GM18858 (cell line): ENCODE measurements around the gene C9orf50.
"Not testable (repeated sequence)": the region's sequence is repeated elsewhere in the genome, so short reads cannot be mapped to it uniquely, and the experiment has no call there.

Source experiments
- ATAC-seq: cut with Tn5 transposase; IDR thresholded peaks from one replicate; pipeline ENCODE4 v1.9.1; 2021; ENCODE audit not compliant: unreplicated experiment

Gene C9orf50

DNA sequence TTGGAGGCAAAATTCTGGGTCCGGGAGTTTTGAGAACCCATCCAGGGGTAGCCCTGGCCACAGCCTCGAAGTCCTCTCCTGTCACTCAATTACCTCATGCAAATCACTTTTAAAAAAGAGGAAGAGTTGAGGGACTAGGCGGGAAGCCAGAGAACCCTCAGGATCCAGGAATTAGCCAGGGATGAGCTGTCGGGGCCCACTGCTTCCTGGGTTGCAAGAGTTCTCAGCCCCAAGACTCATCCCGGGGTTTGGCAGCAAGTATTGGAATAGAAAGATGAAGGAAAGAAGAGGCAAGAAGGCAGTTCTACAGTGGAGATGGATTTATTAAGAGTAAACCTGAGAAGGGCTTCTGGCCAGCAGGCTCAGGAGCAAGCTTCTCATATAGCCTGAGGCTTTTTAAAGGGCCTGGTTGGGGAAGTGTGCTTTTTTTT, 25.6 kb downstream of the C9orf50 start:
- no peak for ATAC-seq

DNA sequence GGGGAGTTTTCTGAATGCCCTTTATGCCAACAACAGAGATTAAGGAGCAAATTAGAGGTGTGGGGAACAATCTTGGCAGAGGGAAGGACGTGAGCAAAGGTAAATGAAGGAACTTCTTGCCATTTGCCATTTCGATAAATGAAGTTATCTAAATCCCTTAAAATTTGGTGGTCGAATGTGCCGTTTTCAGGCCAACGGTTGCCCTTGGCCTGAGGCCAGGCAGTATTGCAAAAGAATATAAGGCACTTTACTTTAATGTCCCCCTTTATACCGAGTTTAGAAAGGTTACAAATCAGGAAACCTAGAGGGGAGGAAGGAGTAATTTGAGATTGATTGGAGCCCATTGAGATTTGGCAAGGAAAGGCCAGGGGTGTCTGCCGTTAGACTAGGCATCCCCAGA, 26.3 kb downstream of the C9orf50 start:
- no peak for ATAC-seq

DNA sequence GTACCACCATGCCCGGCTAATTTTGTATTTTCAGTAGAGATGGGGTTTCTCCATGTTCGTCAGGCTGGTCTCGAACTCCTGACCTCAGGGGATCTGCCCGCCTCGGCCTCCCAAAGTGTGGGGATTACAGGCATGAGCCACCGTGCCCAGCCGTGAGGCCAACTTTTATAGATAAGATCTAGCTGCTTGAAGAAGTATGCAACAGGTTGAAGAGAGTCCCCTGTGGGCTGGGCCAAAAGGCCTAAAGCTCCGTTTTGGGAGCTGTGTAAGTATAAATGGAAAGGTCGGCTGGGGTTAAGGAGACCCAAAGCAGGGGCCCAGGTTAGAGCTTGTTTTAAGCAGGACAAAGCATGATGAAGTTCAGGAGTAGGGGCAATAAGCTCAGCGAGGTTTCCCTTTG, 28.1 kb downstream of the C9orf50 start:
- not testable (repeated sequence) for ATAC-seq

DNA sequence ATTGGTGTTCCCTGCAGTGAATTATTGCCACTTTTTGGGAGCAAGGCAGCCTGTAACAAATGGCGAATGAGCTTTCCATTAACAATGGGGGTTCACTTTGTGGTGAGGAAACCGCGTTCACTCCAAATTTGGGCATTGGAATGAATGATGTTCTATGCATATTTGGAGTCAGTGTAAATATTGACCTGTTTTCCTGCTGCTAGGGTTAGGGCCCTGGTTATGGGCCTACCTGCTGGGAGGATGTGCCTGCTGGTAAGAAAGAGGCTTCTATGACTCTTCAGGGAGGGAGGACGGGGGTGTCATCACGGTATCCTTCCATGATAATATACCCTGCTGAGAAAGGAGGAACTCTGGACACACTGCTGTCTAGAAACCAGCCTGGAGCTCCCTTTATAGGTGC, 29.0 kb downstream of the C9orf50 start:
- ATAC-seq = no peak

DNA sequence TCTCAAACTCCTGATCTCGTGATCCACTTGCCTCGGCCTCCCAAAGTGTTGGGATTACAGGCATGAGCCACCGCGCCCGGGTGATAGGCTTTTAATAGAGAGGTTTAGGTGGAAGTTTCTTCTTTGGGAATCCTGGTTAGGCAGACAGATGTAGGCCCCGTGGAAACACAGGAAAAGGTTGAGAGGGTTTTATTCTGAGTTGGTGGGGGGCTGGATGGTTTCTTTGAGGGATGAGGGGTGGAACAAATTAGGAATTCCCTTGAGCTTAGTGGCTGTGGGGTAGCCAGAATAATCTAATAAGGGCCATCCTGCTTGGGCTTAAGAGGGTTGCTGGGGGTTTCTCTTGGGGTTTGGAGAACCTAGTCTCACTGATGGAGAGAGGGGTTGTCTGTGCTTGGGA, 30.4 kb downstream of the C9orf50 start:
- ATAC-seq = no peak

DNA sequence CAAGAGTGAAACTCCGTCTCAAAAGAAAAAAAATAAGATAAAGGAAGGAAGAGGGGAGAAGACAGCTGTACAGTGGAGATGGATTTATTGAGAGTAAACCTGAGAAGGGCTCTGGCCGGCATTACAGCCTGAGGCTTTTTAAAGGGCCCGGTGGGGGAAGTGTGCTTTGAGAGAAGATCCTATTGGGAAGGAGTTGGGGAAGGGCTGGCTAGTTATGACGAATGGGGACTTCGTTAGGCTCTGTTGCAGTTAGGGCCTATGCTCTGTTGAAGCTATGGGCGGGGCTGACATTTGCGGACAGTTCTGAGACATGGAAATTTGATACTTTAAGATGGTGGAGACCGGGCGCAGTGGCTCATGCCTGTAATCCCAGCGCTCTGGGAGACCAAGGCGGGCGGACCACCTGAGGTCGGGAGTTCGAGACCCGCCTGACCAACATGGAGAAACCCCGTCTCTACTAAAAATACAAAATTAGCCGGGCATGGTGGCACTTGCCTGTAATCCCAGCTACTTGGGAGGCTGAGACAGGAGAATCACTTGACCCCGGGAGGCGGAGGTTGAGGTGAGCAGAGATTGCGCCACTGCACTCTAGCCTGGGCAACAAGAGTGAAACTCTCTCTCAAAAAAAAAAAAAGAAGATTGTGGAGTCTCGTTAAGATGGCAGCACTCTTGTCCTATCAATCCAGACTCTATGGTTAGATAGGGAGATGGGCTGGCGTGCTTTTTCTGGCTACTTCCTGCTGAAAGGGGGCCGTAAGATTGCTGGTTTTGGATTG, 33.2 kb downstream of the C9orf50 start:
- no peak for ATAC-seq

DNA sequence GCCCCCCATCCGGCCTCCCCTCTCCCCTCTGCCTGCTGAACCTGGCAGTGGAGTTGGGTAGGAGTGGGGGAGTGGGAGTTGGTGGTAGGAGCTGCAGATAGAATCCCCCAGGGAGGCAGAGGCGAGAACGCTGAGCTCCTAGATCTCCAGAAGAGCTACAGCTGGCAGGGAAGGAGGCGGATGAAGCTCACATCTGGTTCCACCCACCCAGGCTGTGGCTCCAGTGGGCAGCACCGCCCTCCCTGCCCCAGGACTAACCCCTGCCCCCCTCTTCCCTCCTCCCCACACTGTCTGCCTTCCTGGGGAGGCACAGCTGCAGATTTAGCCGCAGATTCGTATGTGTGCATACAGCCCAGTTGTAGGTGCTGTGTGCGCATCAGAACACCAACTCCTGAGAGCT, 34.2 kb downstream of the C9orf50 start:
- no peak for ATAC-seq

DNA sequence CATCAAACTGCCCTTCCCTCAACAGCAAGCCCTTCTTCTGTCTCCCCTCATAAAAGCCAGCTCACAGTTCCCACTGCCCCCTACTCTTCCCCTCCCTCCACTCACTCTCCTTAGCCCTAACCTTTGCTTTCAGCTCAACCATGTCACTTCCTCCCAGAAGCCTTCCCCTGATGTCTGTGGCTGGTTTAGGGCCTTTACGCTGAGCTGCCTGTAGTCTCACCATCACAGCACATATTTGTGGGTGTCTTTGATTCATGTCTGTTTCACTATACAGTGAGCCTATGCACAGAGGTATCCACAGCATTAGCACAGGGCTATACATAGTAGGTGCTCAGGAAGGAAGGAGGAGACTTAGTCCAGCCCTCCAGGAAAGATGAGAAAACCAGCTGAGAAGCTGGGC, 34.7 kb downstream of the C9orf50 start:
- ATAC-seq = no peak

DNA sequence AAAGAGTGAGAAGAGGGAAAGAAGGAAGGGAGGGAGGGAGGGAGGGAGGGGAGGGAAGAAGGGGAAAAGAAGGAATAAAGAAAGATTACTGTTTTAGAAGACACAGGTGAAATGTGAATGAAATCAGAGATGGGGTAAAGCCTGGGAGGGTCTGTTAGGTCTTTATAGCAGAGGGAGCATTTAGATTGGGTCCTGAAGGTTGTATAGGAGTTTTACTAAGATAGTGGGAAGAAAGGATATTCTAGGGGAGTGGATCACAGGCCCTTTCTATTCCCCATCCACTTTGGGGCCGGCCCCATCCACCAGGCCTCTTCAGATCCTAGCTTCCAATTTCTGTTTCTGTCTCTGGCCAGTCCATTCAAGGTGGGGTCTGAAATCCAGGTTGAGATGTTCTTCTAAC, 35.5 kb downstream of the C9orf50 start:
- ATAC-seq = no peak

DNA sequence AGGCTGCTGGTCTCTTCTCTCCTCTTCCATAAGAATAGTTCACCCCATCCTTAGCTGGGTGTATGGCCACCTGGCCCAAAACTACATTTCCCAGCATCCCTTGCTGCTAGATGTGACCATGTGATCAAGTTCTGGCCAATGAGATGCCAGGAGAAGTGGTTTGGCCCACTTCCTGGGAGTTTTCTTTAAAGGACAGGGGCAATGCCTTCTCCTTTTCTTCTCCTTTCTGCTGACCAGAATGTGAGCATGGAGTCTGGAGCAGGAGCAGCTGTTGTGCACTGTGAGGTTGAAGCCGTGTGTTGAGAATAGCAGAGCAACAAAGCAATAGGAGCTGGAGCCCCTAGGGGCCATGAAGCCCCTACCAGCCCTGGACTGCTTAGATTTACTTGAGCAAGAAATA, 36.8 kb downstream of the C9orf50 start:
- no peak for ATAC-seq

DNA sequence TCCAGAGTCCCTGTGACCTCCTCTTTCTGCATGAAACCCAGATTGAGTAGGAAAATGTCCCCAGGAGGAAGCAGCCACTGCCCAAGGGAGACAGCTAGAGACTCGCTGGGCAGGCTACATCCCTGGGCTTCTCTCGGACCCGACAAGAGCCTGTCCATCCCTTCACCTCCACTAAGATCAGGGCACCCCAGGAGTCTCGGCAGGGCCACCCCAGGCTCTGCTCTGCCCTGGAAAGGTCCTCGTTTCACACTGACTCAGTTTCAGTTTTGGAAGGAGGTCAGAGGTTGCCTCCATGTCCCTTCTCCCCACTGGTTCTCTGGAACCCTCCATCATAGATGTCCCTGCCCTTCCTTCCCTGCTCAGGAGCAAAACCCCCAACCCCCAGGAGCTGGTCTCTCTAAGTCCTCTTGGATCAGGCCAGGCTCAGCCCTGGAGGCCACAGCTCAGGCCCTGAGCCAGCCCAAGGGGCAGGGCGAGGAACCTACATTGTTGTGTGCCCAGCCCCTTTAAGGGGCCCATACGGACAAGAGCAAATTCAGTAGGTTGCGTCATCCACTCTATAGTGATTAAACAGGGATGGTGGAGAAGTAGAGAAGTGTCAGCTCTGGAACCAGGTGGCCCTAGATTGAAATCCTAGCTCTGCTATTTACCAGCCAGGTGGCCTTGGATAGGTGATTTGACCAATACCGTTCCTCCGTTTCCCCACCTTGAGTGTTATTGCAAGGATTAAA, 37.4 kb downstream of the C9orf50 start:
- ATAC-seq = no peak

DNA sequence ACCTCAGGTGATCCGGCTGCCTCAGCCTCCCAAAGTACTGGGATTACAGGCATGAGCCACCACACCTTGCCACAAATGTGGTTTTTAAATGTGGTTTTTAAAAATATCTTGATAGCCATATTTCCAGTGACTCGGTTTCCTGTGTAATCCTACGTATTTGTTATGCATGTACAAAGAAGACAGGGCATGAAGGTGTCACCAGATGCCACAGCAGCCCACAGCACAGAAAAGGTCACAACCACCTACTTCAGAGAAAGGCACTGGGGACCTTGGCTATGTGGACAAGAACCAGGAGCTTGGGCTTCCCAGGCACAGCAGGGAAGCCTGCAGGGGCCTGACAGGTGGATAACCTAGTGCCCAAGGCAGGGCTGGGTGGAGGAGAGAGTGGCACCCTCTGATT, 38.0 kb downstream of the C9orf50 start:
- no peak for ATAC-seq

DNA sequence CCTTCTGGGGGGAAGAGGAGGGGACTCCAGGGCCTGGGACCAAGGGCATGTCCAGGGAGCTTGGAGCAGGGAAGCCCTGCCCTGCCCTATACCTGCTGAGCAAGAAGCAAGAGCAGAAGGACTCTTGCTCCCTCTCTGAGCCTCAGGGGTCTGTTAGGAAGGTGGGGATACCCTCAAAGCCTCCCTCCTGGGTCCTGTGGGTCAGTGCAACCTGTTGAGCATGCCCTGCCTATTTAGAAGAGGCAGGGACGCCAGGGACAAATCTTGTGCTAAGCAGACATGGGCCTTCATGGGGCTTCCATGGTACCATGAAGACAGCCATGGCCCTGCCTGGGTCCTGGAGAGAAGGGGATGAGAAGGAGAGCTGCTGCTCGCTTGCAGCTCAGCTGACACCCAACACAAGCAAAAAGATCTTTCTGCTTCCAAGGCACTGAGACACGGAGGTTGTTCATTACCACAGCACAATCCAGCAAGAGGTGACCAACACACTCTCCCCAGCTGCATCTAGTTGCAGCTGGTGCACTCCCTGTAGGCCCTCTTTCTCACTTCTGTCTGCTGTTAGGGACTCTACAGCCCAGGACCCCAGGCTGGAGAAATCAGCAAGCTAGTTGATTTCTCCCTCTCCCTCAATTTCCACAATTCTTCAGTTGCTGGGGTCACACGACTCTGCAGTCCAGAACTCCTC, 39.3 kb downstream of the C9orf50 start:
- ATAC-seq = no peak

DNA sequence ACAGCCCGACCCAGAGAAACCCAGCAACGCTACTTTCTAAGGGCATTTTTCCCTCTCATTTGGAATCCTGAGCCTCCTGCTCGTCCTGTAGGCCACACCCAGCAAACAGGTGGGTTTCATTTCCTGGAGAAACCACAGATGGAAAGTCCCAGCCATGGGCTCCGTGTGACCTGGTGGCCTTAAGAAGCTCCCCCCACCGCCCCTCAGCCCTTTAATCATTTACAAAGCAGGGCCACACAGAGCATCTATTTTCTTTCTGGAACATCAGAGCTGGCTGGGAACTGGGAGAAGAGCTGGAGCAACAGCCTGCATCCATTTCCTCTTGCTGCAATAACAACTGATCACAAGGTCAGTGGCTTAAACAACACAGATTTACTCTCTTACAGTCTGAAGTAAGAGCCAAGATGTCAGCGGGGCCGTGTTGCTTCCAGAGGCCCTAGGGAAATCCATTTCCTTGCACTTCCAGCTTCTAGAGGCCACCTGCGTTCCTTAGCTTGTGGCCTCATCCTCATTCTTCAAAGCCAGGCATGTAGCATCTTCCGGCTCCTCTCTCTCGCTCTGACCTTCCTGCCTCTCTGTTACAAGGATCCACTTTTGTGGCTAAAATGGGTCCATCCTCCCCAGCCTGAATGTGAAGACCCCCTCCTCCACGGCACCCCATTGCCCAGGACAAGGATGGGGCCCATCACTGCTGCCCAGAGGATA, 40.5 kb downstream of the C9orf50 start:
- no peak for ATAC-seq

DNA sequence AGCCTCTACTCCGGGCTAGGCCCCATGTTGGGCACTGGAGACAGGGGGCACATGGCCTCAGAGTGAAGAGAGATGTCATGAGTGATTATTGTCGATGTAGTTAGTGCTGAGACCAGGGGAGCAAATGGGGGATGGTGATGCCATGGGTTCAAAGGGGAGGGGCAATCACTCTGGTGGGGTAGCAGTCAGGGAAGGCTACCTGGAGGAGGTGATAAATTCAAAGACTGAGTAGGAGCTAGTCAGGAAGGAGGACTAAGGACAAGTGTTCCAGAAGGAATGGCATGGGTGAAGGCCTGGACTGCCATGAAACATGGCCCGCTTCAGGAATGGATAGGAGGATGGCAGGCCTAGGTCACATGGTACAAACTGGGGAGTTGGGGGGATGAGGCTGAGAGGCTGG, 41.6 kb downstream of the C9orf50 start:
- no peak for ATAC-seq

DNA sequence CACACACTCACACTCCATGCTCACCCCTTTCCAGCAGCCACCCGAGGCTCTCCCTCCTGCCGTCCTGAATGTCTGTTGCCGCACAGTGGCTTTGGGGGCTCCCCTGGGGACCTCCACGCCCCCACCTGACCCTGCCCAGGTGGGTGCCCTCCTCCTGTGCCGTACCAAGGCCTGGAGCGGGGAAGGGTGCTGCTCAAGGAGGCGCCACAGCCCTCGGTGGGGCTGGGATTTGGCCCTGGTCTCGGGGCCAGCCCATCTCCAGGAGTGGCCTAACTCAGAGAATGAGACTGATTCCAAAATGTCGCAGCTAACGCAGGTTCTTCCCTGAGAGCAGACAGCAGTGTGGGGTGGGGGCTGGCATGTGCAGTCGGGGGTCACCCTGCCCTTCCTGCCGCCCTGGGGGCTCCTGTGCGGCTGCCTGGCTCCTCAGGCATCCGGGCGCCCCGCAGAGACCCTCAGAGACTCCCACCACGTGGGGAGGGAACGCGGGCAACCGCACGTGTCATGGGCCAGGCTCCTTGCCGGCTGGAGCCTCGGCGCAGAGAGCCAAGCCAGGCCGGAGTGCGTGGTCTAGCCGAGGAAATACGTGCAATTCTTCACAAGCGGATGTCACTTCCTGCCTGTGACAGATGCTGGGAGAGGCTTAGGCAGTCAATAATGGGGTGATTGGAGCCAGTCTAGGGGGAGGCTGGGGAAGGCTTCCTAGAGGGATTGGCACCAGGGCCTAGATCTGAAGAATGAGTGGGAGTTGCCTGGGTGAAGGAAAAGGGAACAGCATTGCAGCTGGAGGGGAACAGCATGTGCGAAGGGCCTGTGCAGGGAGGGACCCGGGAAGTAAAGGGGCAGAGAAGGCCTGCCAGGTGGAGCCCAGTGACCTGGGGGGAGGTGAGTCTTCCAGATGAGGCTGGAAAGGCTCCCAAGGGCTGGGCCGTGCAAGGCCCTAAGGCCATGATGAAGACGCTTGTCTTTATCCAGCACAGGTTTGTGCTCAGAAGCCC, 44.1 kb downstream of the C9orf50 start:
- no peak for ATAC-seq

DNA sequence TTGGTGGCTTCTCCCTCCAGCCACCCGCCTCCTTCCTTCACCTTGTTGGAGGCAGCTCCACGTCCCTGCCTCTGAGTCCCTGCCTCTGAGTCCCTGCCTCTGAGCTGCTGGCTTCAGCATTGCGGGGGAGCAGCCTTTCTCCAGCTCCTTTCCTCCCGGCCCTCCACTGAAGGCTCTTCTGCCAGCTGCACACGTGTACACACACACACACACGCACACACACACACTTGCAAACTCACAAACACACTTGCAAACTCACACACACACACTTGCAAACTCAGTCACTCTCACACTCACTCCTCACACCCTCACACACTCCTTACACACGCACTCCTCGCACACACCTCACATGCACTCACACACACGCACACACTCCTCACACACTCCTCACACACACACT, 45.1 kb downstream of the C9orf50 start:
- ATAC-seq = no peak

DNA sequence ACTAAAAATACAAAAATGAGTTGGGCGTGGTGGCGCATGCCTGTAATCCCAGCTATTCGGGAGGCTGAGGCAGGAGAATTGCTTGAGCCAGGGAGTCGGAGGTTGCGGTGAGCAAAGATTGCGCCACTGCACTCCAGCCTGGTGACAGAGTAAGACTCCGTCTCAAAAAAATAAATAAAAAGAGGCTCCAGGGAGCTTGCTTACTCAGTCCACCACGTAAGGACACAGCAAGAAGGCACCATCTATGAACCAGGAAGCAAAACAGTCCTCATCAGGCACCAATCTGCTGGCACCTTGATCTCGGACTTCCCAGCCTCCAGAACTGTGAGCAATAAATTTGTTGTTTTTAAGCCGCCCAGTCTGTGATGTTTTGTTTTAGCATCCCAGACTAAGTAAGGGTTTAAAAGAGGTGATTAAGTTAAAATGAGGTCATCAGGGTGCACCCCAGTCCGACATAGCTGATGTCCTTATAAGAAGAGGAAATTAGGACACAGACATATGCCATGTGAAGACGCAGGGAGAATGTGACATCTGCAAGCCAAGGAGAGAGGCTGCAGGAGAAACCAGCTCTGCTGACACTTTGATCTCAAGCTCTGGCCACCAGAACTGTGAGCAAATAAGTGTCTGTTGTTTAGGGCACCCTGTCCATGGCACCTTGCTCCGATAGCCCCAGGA, 45.9 kb downstream of the C9orf50 start:
- ATAC-seq = no peak

DNA sequence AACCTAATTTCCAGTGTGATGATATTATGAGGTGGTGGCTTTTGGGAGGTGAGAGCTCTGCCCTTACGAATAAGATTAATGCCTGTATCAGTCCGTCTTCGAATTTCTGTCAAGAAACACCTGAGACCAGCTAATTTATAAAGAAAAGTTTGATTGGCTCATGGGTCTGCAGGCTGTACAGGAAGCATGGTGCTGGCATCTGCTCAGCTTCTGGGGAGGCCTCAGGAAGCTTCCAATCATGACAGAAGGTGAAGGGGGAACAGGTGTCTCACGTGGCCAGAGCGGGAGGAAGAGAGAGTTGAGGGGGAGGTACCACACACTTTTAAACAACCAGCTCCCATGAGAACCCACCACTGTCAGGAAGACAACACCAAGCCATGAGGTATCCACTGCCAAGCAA, 46.9 kb downstream of the C9orf50 start:
- ATAC-seq = no peak

DNA sequence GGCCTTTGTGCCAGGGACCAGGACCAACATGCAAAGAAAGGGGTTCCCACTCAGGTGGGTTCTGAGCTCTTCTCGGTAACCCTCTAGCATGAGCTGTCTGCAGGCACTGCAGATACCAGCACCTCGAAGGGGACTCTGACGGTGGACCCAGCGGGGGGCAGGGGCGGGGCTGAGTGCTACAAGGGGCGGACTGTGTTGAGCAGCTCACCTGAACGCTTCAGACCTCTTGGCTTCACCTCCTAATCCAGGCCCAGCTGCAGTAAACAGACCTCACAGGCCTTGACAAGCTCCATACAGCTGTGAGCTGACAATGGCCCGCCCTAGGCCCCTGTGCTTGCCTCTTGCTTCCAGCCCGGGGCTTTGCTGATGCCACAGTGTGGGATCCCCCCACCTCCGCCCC, 48.4 kb downstream of the C9orf50 start:
- no peak for ATAC-seq
